Loucy (cell line): ENCODE measurements around the gene CACNA1A.

Experiments
- H2AFZ ChIP-seq: fragments of 200-600 bp; sonication (generic); 2 replicates; pipeline ENCODE4 v1.6.0; 2016; ENCODE audit warnings: antibody characterized with exemption, mild to moderate bottlenecking, low read length, moderate library complexity
- H3F3A ChIP-seq: fragments of 200-600 bp; 2 replicates; pipeline ENCODE4 v1.6.0; 2016; ENCODE audit warnings: antibody characterized with exemption, low read depth, mild to moderate bottlenecking
- H3K27me3 ChIP-seq: fragments of 200-600 bp; sonication (generic); 2 replicates; pipeline ENCODE4 v1.6.1; 2014; ENCODE audit warnings: low read length, mild to moderate bottlenecking; ENCODE audit not compliant: insufficient read depth, poor library complexity, severe bottlenecking
- H3K36me3 ChIP-seq: fragments of 200-600 bp; sonication (generic); 2 replicates; pipeline ENCODE4 v1.6.1; 2016; ENCODE audit warnings: low read length; ENCODE audit not compliant: insufficient read depth
- H3K4me1 ChIP-seq: fragments of 200-600 bp; sonication (generic); 2 replicates; pipeline ENCODE4 v1.5.1; 2014; ENCODE audit warnings: low read length, mild to moderate bottlenecking; ENCODE audit not compliant: insufficient read depth, poor library complexity, severe bottlenecking
- H3K4me2 ChIP-seq: fragments of 200-600 bp; sonication (generic); 2 replicates; pipeline ENCODE4 v1.6.0; 2014; ENCODE audit warnings: antibody characterized with exemption, low read length, low read depth, mild to moderate bottlenecking; ENCODE audit not compliant: poor library complexity, severe bottlenecking
- H3K4me3 ChIP-seq: fragments of 200-600 bp; sonication (generic); 2 replicates; pipeline ENCODE4 v1.5.1; 2014; ENCODE audit warnings: low read length, mild to moderate bottlenecking, mixed read lengths; ENCODE audit not compliant: poor library complexity, severe bottlenecking
- H3K79me2 ChIP-seq: fragments of 200-600 bp; sonication (generic); 2 replicates; pipeline ENCODE4 v1.6.1; 2014; ENCODE audit warnings: low read length; ENCODE audit not compliant: insufficient read depth
- H3K9ac ChIP-seq: fragments of 200-600 bp; sonication (generic); 2 replicates; pipeline ENCODE4 v1.6.0; 2014; ENCODE audit warnings: mild to moderate bottlenecking, low read depth, low read length, moderate library complexity; ENCODE audit not compliant: poor library complexity, severe bottlenecking
- H3K9me2 ChIP-seq: fragments of 200-600 bp; sonication (generic); replicated peaks from 2 replicates; pipeline ENCODE4 v1.6.1; 2016; ENCODE audit warnings: low read depth, low read length, mixed read lengths
- H3K9me3 ChIP-seq: fragments of 200-600 bp; sonication (generic); 2 replicates; pipeline ENCODE4 v1.6.1; 2014; ENCODE audit warnings: mild to moderate bottlenecking, antibody characterized with exemption, low read length, low read depth; ENCODE audit not compliant: insufficient read depth
- H4K20me1 ChIP-seq: fragments of 200-600 bp; sonication (generic); 2 replicates; pipeline ENCODE4 v1.6.0; 2014; ENCODE audit warnings: antibody characterized with exemption, low read length, mild to moderate bottlenecking; ENCODE audit not compliant: insufficient read depth, poor library complexity, severe bottlenecking
- CTCF ChIP-seq: fragments of 200-600 bp; sonication (generic); conservative IDR thresholded peaks from 2 replicates; pipeline ENCODE4 v1.5.1; 2014; ENCODE audit warnings: mild to moderate bottlenecking, antibody characterized with exemption, low read length
- EZH2phosphoT487 ChIP-seq: fragments of 200-600 bp; IDR thresholded peaks from 2 replicates; pipeline ENCODE4 v1.6.1; 2018; ENCODE audit warnings: antibody characterized with exemption, mild to moderate bottlenecking, moderate library complexity, borderline replicate concordance

CACNA1A gene

GRCh38 chr19:13396250-13397080 is 109.8 kb downstream of the CACNA1A start:
- H3K9me3 ChIP-seq, result no peaks in the 10 kb centered on the region
- H3K4me3 ChIP-seq, result no peak overlapping the region
- H3K9me2 ChIP-seq, result no peaks in the 10 kb centered on the region
- H3K27me3 ChIP-seq, result no peaks in the 10 kb centered on the region
- TF ChIP-seq EZH2phosphoT487, result no peak
- TF ChIP-seq CTCF, result no peak
- no peaks in the 10 kb centered on the region for H3F3A ChIP-seq
- H3K4me1 ChIP-seq, result no peaks in the 10 kb centered on the region
- no peaks in the 10 kb centered on the region for H3K36me3 ChIP-seq
- H2AFZ ChIP-seq, result no peak overlapping the region
- H3K4me2 ChIP-seq, result no peak overlapping the region
- no peaks in the 10 kb centered on the region for H3K79me2 ChIP-seq
- no peaks in the 10 kb centered on the region for H4K20me1 ChIP-seq
- H3K9ac ChIP-seq, result no peak overlapping the region

- no peaks in the 10 kb centered on the region for H3K27me3 ChIP-seq
- H3K9me3 ChIP-seq, result 0 out of 2 replicates have a peak, but pooled peaks cover 2% of the 10 kb centered on the region
- no peak overlapping the region for H3K4me2 ChIP-seq
Observed at GRCh38 chr19:13382633-13382938, 123.7 kb downstream of the CACNA1A start.

GRCh38 chr19:13381827-13382632 is 124.2 kb downstream of the CACNA1A start:
- no peaks in the 10 kb centered on the region for H3K4me1 ChIP-seq

More at GRCh38 chr19:13382633-13382938, 123.7 kb downstream of the CACNA1A start:
- Histone ChIP-seq H3K79me2 (no peaks in the 10 kb centered on the region), H3F3A (no peaks in the 10 kb centered on the region), H3K9me2 (no peaks in the 10 kb centered on the region), H3K4me1 (no peaks in the 10 kb centered on the region), H3K4me3 (no peak overlapping the region), H3K9ac (no peak overlapping the region), H3K36me3 (no peaks in the 10 kb centered on the region), H4K20me1 (no peaks in the 10 kb centered on the region), H2AFZ (no peak overlapping the region)
- TF ChIP-seq EZH2phosphoT487 (no peak), CTCF (no peak)

More at GRCh38 chr19:13381827-13382632, 124.2 kb downstream of the CACNA1A start:
- H3K4me2 ChIP-seq, result no peak overlapping the region
- H3K9ac ChIP-seq, result no peak overlapping the region
- no peak overlapping the region for H2AFZ ChIP-seq
- 0 out of 2 replicates have a peak, but pooled peaks cover 2% of the 10 kb centered on the region for H3K9me3 ChIP-seq
- no peaks in the 10 kb centered on the region for H4K20me1 ChIP-seq
- H3K79me2 ChIP-seq, result no peaks in the 10 kb centered on the region
- TF ChIP-seq CTCF, result no peak
- TF ChIP-seq EZH2phosphoT487, result no peak
- H3K4me3 ChIP-seq, result no peak overlapping the region
- H3F3A ChIP-seq, result no peaks in the 10 kb centered on the region
- H3K36me3 ChIP-seq, result no peaks in the 10 kb centered on the region
- no peaks in the 10 kb centered on the region for H3K9me2 ChIP-seq
- no peaks in the 10 kb centered on the region for H3K27me3 ChIP-seq
